ENCODE measurements around the gene SRGAP1.

SRGAP1 gene

DNA sequence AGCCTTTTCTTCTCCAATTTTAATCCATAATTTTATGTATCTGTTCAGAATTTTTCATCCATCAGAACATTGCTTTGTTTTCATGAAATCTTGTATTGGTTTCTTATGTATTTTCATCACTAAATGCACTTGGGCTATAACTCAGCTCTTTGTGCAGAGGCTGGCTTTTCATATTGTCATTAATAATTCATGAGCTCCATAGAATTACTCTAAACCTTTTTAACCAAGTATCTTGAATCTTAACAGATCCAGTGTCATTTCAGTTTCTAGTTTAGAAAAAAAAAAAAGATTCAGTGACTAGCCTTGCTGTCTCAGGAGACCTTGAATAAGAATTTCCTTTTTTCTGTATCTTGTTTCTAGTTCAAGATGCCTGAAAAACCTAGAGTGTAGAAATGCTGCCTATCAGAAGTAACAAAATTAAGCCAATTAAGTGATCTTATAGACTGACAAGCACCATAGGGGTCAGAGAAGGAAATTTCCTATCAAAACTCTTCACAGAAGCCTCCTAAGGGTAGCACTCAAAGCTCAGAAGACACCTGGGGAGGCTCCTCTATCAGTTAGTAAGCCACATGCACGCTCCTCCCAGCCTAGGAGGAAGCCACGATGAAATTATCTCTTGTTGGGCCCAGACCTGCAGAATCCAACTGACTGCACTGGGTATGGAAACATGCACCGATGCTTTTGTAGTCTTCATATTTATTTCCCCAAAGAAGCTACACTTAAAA lies 214.2 kb downstream of the SRGAP1 start:
- peaks cover 27% of the 10 kb centered on the region for H3K36me3 Mint-ChIP-seq (ENCODE audit: low read depth)
- H3K9me3 Mint-ChIP-seq, result peaks cover 8% of the 10 kb centered on the region
- no peak overlapping the region for H3K27ac Mint-ChIP-seq
- TF ChIP-seq, protein P1, sequence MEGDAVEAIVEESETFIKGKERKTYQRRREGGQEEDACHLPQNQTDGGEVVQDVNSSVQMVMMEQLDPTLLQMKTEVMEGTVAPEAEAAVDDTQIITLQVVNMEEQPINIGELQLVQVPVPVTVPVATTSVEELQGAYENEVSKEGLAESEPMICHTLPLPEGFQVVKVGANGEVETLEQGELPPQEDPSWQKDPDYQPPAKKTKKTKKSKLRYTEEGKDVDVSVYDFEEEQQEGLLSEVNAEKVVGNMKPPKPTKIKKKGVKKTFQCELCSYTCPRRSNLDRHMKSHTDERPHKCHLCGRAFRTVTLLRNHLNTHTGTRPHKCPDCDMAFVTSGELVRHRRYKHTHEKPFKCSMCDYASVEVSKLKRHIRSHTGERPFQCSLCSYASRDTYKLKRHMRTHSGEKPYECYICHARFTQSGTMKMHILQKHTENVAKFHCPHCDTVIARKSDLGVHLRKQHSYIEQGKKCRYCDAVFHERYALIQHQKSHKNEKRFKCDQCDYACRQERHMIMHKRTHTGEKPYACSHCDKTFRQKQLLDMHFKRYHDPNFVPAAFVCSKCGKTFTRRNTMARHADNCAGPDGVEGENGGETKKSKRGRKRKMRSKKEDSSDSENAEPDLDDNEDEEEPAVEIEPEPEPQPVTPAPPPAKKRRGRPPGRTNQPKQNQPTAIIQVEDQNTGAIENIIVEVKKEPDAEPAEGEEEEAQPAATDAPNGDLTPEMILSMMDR (IDR thresholded peaks at IDR 0.05; ENCODE audit: unreplicated experiment in 3 of 3), result no peak
- H3K4me1 Mint-ChIP-seq, result peaks cover 35% of the 10 kb centered on the region
- peaks cover 6% of the 10 kb centered on the region for H3K27me3 Mint-ChIP-seq (ENCODE audit: low read depth)
- no peak overlapping the region for H3K4me3 Mint-ChIP-seq

DNA sequence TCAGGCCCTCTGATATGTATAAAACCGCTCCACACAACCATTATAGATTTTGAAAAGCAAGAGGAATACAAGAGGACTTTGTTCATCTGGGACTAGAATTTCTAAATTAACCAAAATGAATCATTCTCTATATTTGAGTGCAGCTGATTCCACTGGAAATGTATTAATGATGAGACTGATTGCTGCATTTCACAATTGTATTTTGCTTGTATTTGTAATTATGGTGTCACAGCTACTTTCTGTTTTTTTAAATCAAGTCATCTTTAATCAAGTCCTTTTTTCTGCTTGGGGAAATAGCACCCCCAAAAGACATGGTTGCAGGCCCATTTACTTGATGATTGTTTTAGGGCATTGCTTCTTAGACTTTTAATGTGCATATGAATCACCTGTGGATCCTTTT lies 215.2 kb downstream of the SRGAP1 start:
- Mint-ChIP-seq H3K9me3 (peaks cover 8% of the 10 kb centered on the region), H3K36me3 (ENCODE audit: low read depth) (peaks cover 26% of the 10 kb centered on the region), H3K4me1 (peaks cover 39% of the 10 kb centered on the region), H3K27me3 (ENCODE audit: low read depth) (peaks cover 6% of the 10 kb centered on the region), H3K4me3 (no peak overlapping the region), H3K27ac (no peak overlapping the region)
- TF ChIP-seq, protein P1 (IDR thresholded peaks at IDR 0.05; ENCODE audit: unreplicated experiment in 3 of 3), result no peak

DNA sequence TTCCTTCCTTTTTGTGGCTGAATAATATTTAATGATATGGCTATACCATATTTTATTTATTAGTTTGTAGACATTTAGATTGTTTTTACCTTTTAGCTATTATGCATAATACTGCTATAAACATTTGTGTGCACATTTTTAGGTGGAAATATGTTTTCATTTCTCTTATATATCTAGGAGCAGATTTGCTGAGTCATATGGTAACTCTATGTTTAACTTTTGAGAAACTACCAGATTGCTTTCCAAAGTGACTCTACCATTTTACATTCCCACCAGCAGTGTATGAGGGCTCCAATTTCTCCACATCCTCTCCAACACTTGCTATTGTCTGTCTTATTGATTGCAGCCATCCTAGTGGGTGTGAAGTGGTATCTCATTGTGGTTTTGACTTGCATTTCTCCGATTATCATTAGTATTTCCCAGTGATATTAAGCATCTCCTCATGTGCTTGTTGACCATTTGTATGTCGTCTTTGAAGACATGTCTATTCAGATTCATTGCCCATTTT lies 217.4 kb downstream of the SRGAP1 start:
- TF ChIP-seq, protein P1 (IDR thresholded peaks at IDR 0.05; ENCODE audit: unreplicated experiment in 3 of 3), result no peak
- H3K27ac Mint-ChIP-seq, result no peak overlapping the region

DNA sequence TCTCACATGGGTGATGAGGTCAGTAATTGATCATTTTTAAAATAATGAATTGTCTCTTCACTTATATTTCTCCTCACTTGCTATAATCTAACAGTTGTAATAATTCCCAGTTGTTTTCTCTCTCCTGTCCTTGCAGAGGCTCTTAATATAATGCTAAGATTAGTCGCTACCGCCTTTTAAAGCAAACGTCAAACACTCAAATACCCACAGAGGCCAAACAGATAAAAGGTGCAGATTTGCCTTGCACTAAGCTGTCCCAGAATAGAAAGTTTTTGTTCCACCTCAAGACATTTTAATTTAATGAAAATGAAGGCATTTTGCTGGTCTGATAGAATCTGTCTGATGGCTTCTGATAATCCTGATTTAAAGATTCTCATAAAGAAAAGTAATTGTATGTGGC lies 218.6 kb downstream of the SRGAP1 start:
- Mint-ChIP-seq H3K9me3 (no peaks in the 10 kb centered on the region), H3K4me3 (no peak overlapping the region), H3K4me1 (peaks cover 28% of the 10 kb centered on the region), H3K36me3 (ENCODE audit: low read depth) (peaks cover 32% of the 10 kb centered on the region), H3K27ac (no peak overlapping the region), H3K27me3 (ENCODE audit: low read depth) (no peaks in the 10 kb centered on the region)
- TF ChIP-seq, protein P1 (IDR thresholded peaks at IDR 0.05; ENCODE audit: unreplicated experiment in 3 of 3), result no peak

More for the DNA sequence above, 217.4 kb downstream of the SRGAP1 start:
- Mint-ChIP-seq H3K27me3 (ENCODE audit: low read depth) (no peaks in the 10 kb centered on the region), H3K9me3 (no peaks in the 10 kb centered on the region), H3K4me3 (no peak overlapping the region), H3K36me3 (ENCODE audit: low read depth) (peaks cover 24% of the 10 kb centered on the region), H3K4me1 (peaks cover 36% of the 10 kb centered on the region)

DNA sequence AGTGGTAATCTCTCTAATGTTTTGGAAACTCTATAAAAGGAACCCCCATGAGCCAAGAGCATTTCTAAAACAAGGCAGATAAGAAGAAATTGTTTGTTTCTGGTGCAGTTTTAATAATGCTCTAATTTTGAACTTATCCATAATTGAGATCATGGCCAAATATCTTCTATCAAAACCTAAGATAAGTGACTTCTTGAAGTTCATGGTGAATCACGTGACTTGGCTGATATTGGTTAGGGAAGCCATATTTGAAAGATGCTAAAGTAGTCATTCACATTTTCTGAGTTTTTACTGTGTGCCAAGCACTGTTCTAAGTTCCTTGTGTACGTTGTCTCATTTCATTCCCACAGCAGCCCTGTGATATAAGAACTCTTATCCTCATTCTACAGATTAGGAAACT lies 219.7 kb downstream of the SRGAP1 start:
- TF ChIP-seq, protein P1 (IDR thresholded peaks at IDR 0.05; ENCODE audit: unreplicated experiment in 3 of 3), result no peak
- H3K27me3 Mint-ChIP-seq (ENCODE audit: low read depth), result no peaks in the 10 kb centered on the region
- H3K4me3 Mint-ChIP-seq, result no peak overlapping the region
- peaks cover 17% of the 10 kb centered on the region for H3K4me1 Mint-ChIP-seq
- H3K36me3 Mint-ChIP-seq (ENCODE audit: low read depth), result peaks cover 36% of the 10 kb centered on the region
- no peak overlapping the region for H3K27ac Mint-ChIP-seq
- H3K9me3 Mint-ChIP-seq, result no peaks in the 10 kb centered on the region

DNA sequence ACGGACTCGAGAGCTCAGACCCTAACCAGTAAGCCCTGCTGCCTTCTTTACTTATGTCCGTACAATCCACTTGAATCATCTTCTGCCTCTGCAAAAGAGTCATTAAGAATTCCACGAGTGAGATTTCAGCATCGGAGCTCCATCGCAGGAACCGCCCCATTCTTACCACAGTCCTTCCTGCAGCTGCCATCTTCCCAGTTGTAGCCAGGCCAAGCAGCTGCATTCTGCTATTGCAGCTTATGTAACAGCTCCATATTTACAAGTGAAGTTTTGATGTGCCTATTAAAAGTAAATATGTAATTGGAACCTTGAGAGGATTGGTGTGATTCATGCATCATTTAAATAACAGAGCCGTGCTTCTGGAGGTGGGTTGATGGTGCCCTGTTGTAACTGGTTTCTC lies 220.2 kb downstream of the SRGAP1 start:
- TF ChIP-seq, protein P1 (IDR thresholded peaks at IDR 0.05; ENCODE audit: unreplicated experiment in 3 of 3), result no peak
- Mint-ChIP-seq H3K4me3 (no peak overlapping the region), H3K27me3 (ENCODE audit: low read depth) (no peaks in the 10 kb centered on the region), H3K9me3 (no peaks in the 10 kb centered on the region), H3K4me1 (peaks cover 14% of the 10 kb centered on the region), H3K27ac (no peak overlapping the region), H3K36me3 (ENCODE audit: low read depth) (peaks cover 38% of the 10 kb centered on the region)

All from nephron (organoid).